Measurements from ENCODE around the gene ANKRD1.

ANKRD1 gene

GRCh38 chr10:90919683-90920574 lies 958 bp downstream of the ANKRD1 start:
- TF ChIP-seq PPARA (CRISPR knock-in tag; IDR thresholded peaks at IDR 0.05; ENCODE audit: borderline replicate concordance) (no peak), ZNF70 (CRISPR knock-in tag; IDR thresholded peaks at IDR 0.05) (no peak), ZFP30 (CRISPR knock-in tag; IDR thresholded peaks at IDR 0.05) (no peak), ZNF565 (CRISPR knock-in tag; conservative IDR thresholded peaks at IDR 0.05; ENCODE audit: low read depth) (no peak), RARB (CRISPR knock-in tag; IDR thresholded peaks at IDR 0.05) (no peak)
- TF ChIP-seq, protein P1, sequence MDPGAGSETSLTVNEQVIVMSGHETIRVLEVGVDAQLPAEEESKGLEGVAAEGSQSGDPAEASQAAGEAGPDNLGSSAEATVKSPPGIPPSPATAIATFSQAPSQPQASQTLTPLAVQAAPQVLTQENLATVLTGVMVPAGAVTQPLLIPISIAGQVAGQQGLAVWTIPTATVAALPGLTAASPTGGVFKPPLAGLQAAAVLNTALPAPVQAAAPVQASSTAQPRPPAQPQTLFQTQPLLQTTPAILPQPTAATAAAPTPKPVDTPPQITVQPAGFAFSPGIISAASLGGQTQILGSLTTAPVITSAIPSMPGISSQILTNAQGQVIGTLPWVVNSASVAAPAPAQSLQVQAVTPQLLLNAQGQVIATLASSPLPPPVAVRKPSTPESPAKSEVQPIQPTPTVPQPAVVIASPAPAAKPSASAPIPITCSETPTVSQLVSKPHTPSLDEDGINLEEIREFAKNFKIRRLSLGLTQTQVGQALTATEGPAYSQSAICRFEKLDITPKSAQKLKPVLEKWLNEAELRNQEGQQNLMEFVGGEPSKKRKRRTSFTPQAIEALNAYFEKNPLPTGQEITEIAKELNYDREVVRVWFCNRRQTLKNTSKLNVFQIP (CRISPR knock-in tag; IDR thresholded peaks at IDR 0.05; ENCODE audit: borderline replicate concordance, low read depth), result no peak
- TF ChIP-seq, protein P2, sequence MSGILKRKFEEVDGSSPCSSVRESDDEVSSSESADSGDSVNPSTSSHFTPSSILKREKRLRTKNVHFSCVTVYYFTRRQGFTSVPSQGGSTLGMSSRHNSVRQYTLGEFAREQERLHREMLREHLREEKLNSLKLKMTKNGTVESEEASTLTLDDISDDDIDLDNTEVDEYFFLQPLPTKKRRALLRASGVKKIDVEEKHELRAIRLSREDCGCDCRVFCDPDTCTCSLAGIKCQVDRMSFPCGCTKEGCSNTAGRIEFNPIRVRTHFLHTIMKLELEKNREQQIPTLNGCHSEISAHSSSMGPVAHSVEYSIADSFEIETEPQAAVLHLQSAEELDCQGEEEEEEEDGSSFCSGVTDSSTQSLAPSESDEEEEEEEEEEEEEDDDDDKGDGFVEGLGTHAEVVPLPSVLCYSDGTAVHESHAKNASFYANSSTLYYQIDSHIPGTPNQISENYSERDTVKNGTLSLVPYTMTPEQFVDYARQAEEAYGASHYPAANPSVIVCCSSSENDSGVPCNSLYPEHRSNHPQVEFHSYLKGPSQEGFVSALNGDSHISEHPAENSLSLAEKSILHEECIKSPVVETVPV (CRISPR knock-in tag; IDR thresholded peaks at IDR 0.05), result no peak; the same call in 1 of the 2 replicates

DNA sequence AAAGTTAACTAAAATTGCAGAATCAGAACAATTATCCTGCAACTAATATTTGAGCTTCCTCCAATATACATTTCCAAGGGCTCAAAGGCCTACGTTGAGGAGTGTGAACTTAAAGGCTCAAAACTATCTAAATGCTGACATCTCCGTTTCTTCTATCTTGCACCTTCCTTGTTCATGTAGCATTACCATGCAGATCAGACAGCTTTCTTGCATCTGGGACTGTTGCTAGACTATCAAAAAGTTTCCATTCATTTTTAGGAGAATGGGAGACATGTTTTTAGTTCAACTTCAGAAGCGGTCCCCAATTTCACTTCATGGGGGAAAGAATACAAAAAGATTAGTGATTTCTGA lies 2.9 kb downstream of the ANKRD1 start:
- peak; percentile 13; the same call in 2 of the 3 replicates for ATAC-seq
- no peak for TF ChIP-seq GLIS3 (CRISPR knock-in tag; IDR thresholded peaks at IDR 0.05)

More at GRCh38 chr10:90919683-90920574, 958 bp downstream of the ANKRD1 start:
- no peak for ATAC-seq

GRCh38 chr10:90917238-90917967 lies 3.5 kb downstream of the ANKRD1 start:
- TF ChIP-seq BACH2 (CRISPR knock-in tag; IDR thresholded peaks at IDR 0.05; ENCODE audit: borderline replicate concordance) (no peak), ZFP3 (CRISPR knock-in tag; IDR thresholded peaks at IDR 0.05) (no peak), OSR1 (CRISPR knock-in tag; IDR thresholded peaks at IDR 0.05) (no peak), ZNF565 (CRISPR knock-in tag; conservative IDR thresholded peaks at IDR 0.05; ENCODE audit: low read depth) (no peak), SNAI2 (CRISPR knock-in tag; IDR thresholded peaks at IDR 0.05) (no peak), ARNTL (CRISPR knock-in tag; IDR thresholded peaks at IDR 0.05; ENCODE audit: borderline replicate concordance, low read depth) (no peak), RARB (CRISPR knock-in tag; IDR thresholded peaks at IDR 0.05) (no peak), ISL1 (CRISPR knock-in tag; IDR thresholded peaks at IDR 0.05) (peak; percentile 92), TOX (CRISPR knock-in tag; IDR thresholded peaks at IDR 0.05; ENCODE audit: borderline replicate concordance) (0 out of 2 replicates have a peak, but pooled peaks have one; percentile 21), TSHZ2 (CRISPR knock-in tag; IDR thresholded peaks at IDR 0.05) (no peak)
- TF ChIP-seq, protein P1 (CRISPR knock-in tag; IDR thresholded peaks at IDR 0.05; ENCODE audit: borderline replicate concordance, low read depth), result no peak
- TF ChIP-seq, protein P2 (CRISPR knock-in tag; IDR thresholded peaks at IDR 0.05), result no peak

More at GRCh38 chr10:90917238-90917967, 3.5 kb downstream of the ANKRD1 start:
- peak; percentile 53 for ATAC-seq

All from SK-N-SH treated with all-trans-retinoic acid at 6 μM for 48 hours (cell line).